Activated B cell treated with CpG ODN at 0.5 μM for 24 hours (primary cell): ENCODE results near the gene DGCR2. TPM values are rescaled to one million over a fixed set of nuclear protein-coding genes. Genes with fewer than 3 reads are reported as not detected.

ENCODE experiments used
- ATAC-seq: fragments of 200-7000 bp; cut with Tn5 transposase; one replicate; pipeline ENCODE4 v1.10.0; 2021; ENCODE audit warnings: low read depth, mild to moderate bottlenecking, moderate library complexity
- CTCF ChIA-PET: fragments of 350-600 bp; sonication (Branson Sonifier 250); formaldehyde crosslinking; loops from one replicate; lab custom pipeline; 2021; ENCODE audit warnings: antibody characterized with exemption; lab: Charles Lee
- POLR2A ChIA-PET: fragments of 350-600 bp; sonication (Branson Sonifier 250); formaldehyde crosslinking; loops from one replicate; lab custom pipeline; 2021; ENCODE audit warnings: antibody characterized with exemption; lab: Charles Lee
- DNase-seq: peaks from one replicate; pipeline ENCODE4 v3.0.0; 2022
- H3K27ac Mint-ChIP-seq: one replicate; pipeline ENCODE4 v1.8.0; 2020; ENCODE audit warnings: mixed read lengths
- H3K27me3 Mint-ChIP-seq: one replicate; pipeline ENCODE4 v1.8.0; 2021; ENCODE audit warnings: mixed read lengths
- H3K36me3 Mint-ChIP-seq: one replicate; pipeline ENCODE4 v1.8.0; 2021; ENCODE audit warnings: low read depth, mixed read lengths
- H3K4me1 Mint-ChIP-seq: one replicate; pipeline ENCODE4 v1.8.0; 2021; ENCODE audit warnings: mixed read lengths
- H3K4me3 Mint-ChIP-seq: one replicate; pipeline ENCODE4 v1.8.0; 2020; ENCODE audit warnings: mild to moderate bottlenecking, mixed read lengths
- H3K9me3 Mint-ChIP-seq: one replicate; pipeline ENCODE4 v1.8.0; 2020; ENCODE audit warnings: mixed read lengths
- intact Hi-C: fragments of 100-400 bp; cut with micrococcal nuclease; formaldehyde crosslinking; loops from one replicate; pipeline ENCODE4 v1.15.1; 2024
- total RNA-seq: library from RNA; stranded (reverse); gene quantifications from 2 replicates; pipeline ENCODE4 v1.2.3, GENCODE V29; 2022
- TF ChIP-seq, protein P1 (sequence below): fragments of 200-600 bp; IDR thresholded peaks from one replicate; pipeline ENCODE4 v1.8.0; 2022; ENCODE audit warnings: antibody characterized with exemption, mild to moderate bottlenecking

Gene DGCR2
- total RNA-seq, 1 donor from 2014 or later: 33.2 TPM

DNA sequence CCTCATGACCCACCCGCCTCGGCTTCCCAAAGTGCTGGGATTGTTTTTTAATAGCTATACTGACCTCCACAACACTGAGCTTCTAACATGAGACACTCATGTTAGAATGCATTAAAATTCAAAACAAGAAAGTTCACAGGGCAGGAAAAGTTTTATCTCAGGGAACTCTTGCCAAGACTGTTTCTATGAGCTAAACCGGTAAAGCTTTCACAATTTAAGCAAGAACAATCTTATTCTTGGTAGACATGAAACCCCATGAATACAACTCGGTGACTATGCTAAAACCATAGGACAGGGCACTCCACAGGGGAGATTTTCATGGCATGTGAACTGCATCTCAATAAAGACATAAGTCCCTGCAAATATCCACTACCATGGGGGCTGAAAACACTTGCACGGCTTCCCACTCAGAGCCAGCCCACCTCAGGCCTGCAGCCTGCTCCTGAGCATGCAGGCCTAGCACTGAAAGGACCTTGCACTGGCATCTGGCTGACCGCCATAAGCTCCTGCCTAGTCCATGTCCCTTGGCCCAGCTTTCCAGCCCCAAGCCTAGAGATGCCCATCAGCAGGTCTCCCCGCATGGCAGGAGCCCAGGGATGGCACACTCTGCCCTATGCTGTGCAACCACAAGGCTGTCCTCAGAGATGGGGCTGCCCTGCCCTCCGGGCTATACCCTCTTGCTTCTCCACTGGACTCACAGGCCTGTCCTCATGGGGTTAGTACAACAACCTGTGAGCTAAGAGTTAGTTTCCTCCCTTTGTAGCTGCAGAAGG lies 58.4 kb downstream of the DGCR2 start:
- no peaks in the 10 kb centered on the region for H3K9me3 Mint-ChIP-seq
- ATAC-seq (no peak), DNase-seq (no peak)
- TF ChIP-seq, protein P1, sequence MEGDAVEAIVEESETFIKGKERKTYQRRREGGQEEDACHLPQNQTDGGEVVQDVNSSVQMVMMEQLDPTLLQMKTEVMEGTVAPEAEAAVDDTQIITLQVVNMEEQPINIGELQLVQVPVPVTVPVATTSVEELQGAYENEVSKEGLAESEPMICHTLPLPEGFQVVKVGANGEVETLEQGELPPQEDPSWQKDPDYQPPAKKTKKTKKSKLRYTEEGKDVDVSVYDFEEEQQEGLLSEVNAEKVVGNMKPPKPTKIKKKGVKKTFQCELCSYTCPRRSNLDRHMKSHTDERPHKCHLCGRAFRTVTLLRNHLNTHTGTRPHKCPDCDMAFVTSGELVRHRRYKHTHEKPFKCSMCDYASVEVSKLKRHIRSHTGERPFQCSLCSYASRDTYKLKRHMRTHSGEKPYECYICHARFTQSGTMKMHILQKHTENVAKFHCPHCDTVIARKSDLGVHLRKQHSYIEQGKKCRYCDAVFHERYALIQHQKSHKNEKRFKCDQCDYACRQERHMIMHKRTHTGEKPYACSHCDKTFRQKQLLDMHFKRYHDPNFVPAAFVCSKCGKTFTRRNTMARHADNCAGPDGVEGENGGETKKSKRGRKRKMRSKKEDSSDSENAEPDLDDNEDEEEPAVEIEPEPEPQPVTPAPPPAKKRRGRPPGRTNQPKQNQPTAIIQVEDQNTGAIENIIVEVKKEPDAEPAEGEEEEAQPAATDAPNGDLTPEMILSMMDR: no peak
- ChIA-PET CTCF (no interaction called here), POLR2A (no interaction called here)
- intact Hi-C loops: no loop called here
- H3K27me3 Mint-ChIP-seq: no peaks in the 10 kb centered on the region
- H3K27ac Mint-ChIP-seq: no peak overlapping the region
- H3K4me1 Mint-ChIP-seq: peaks cover 6% of the 10 kb centered on the region
- H3K36me3 Mint-ChIP-seq: peaks cover 89% of the 10 kb centered on the region
- H3K4me3 Mint-ChIP-seq: no peak overlapping the region

DNA sequence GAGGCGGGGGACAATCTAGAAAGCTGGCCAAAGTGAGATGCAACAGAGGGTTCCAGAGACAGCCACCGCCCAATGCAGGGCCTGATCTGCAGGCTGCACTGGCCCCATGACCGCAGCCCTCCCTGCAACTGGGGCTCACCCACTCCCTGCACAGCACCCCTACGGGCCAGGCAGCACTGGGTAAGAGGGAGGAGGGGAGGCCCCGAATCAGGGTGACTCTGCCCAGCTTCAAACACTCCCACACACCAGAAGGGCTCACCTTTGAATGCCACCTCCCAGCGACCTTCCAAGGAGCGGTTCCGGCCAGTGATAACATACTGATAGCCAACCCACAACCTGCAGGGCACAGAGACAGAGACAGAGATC lies 59.3 kb downstream of the DGCR2 start:
- ATAC-seq (no peak), DNase-seq (no peak)

DNA sequence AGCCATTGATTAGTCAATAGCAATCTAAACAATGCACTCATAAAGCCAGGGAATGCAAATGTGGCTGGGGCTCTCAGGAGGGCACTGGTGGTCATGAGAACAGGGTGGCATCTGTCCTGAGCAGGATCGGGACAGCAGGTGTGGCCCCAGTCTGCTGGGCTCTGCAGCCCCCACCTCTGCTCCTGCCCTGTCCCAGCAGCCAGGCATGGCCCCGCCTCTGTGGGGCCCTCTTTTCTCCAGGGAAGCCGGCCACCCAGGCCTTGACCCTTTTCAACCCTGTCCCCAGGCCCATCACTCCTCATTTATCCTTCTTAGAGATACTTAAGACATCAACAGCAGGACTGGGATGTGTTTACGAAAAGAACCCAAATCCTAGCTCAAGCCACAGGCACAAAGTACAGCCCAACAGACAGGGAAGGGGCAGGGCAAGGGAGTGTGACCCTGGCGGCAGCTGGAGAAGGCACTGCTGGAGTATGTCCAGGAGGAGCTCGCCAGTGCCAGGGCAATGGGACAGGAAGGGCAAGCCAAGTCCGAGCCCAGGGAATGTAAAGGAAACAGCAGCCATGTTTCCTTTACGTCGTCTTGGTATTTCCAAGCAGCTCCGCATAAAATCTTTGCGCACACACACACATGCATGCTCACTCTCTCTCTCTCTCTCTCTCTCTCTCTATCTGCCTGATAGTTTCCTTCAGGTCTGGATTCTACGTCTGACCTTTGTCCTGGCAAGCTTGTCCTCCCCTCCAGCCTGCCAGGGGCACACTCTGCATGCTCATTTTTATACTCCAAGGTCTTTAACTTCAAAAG lies 59.9 kb downstream of the DGCR2 start:
- POLR2A ChIA-PET: no interaction called here
- no peak for DNase-seq

More for the DNA sequence above, 59.3 kb downstream of the DGCR2 start:
- ChIA-PET CTCF (no interaction called here), POLR2A (no interaction called here)
- no peak overlapping the region for H3K4me3 Mint-ChIP-seq
- no peak overlapping the region for H3K27ac Mint-ChIP-seq
- H3K4me1 Mint-ChIP-seq: no peaks in the 10 kb centered on the region
- intact Hi-C loops: no loop called here
- H3K27me3 Mint-ChIP-seq: no peaks in the 10 kb centered on the region
- TF ChIP-seq, protein P1: no peak
- H3K9me3 Mint-ChIP-seq: no peaks in the 10 kb centered on the region
- peaks cover 89% of the 10 kb centered on the region for H3K36me3 Mint-ChIP-seq

DNA sequence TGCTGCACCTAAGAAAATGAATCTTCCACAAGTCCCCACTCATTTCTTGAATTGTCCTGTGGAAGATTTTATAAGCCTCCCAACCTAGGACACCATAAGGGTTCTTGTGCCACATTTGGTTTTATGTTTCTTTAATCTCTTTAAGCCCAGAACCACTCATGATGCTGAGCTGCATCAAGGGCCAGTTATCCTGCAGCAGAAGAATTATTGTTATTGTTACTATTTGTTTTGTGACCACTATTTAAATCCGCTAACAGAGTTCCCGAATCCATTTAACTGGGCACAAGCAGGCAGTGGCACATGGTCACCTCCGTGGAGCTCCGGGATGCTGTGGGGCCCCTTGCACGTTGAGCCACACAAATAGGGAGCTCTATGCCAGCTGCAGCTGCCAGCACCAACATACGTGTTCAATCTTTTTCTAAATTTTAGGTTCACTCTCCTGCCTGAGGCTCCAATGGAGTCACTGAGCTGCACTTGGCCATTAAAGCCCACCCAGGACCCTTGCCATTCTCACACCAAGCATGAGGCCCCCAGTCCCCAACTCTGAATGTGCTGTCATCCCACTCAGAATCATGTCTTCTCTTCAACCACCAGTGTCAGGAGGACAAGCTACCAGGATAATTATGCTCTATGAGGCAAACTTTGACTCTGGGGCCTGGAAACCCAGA lies 60.6 kb downstream of the DGCR2 start:
- TF ChIP-seq, protein P1: no peak
- ChIA-PET CTCF (no interaction called here), POLR2A (no interaction called here)
- Mint-ChIP-seq H3K36me3 (peaks cover 94% of the 10 kb centered on the region), H3K9me3 (no peaks in the 10 kb centered on the region), H3K4me1 (no peaks in the 10 kb centered on the region), H3K4me3 (no peak overlapping the region), H3K27me3 (no peaks in the 10 kb centered on the region), H3K27ac (no peak overlapping the region)
- no peak for DNase-seq
- intact Hi-C loops: no loop called here
- ATAC-seq: no peak

More for the DNA sequence above, 59.9 kb downstream of the DGCR2 start:
- no peak for ATAC-seq
- CTCF ChIA-PET: no interaction called here
- TF ChIP-seq, protein P1: no peak
- intact Hi-C loops: no loop called here
- H3K27me3 Mint-ChIP-seq: no peaks in the 10 kb centered on the region
- H3K36me3 Mint-ChIP-seq: peaks cover 93% of the 10 kb centered on the region
- H3K9me3 Mint-ChIP-seq: no peaks in the 10 kb centered on the region
- no peaks in the 10 kb centered on the region for H3K4me1 Mint-ChIP-seq
- no peak overlapping the region for H3K27ac Mint-ChIP-seq
- no peak overlapping the region for H3K4me3 Mint-ChIP-seq
